H1 (cell line): ENCODE data around the gene RNU6-7. TPM values are rescaled to one million over a fixed set of nuclear protein-coding genes. Genes with fewer than 3 reads are reported as not detected.
A peak's percentile ranks its signal among the peaks of the same experiment; 100 is the strongest.

Source experiments
- CTCF ChIA-PET: fragments of 300-600 bp; sonication (Branson Sonifier 250); formaldehyde crosslinking; loops from one replicate; lab custom pipeline; 2021; ENCODE audit not compliant: partially characterized antibody; lab: Charles Lee
- POLR2A ChIA-PET: fragments of 300-600 bp; sonication (Branson Sonifier 250); formaldehyde crosslinking; loops from one replicate; lab custom pipeline; 2021; ENCODE audit warnings: inconsistent platforms; ENCODE audit not compliant: partially characterized antibody; lab: Charles Lee
- DNase-seq, 2 experiments: peaks; one replicate each; pipeline versions ENCODE4 v3.0.0 to v3.0.0-alpha.2; 2010 to 2022; ENCODE audit warnings: low spot score in 2 of 2, low read depth in 1 of 2, mixed read lengths in 1 of 2
- FAIRE-seq: peaks from 2 replicates; lab custom pipeline; 2011; peaks lifted over from hg19 to GRCh38; lab: Jason Lieb, UNC
- H2AFZ ChIP-seq: 2 replicates; pipeline ENCODE4 v1.8.1; 2012; ENCODE audit warnings: low read length, inconsistent platforms
- H2AK5ac ChIP-seq: 2 replicates; pipeline ENCODE4 v1.6.1; 2013; ENCODE audit warnings: low read depth, low read length
- H2BK120ac ChIP-seq: replicated peaks from 2 replicates; pipeline ENCODE3; 2013; ENCODE audit warnings: low read depth, low read length, inconsistent platforms
- H2BK12ac ChIP-seq: 2 replicates; pipeline ENCODE4 v1.6.1; 2013; ENCODE audit warnings: low read depth, low read length
- H2BK15ac ChIP-seq: 2 replicates; pipeline ENCODE4 v1.6.1; 2013; ENCODE audit warnings: low read length
- H2BK20ac ChIP-seq: 2 replicates; pipeline ENCODE4 v1.6.1; 2013; ENCODE audit warnings: low read length
- H2BK5ac ChIP-seq: 2 replicates; pipeline ENCODE4 v1.6.1; 2013; ENCODE audit warnings: low read depth, low read length
- H3K14ac ChIP-seq: 2 replicates; pipeline ENCODE4 v1.6.1; 2013; ENCODE audit warnings: inconsistent platforms; ENCODE audit not compliant: insufficient read length
- H3K18ac ChIP-seq: 2 replicates; pipeline ENCODE4 v1.6.1; 2013; ENCODE audit warnings: low read length; ENCODE audit errors: extremely low read depth
- H3K23ac ChIP-seq: 2 replicates; pipeline ENCODE4 v1.6.1; 2013; ENCODE audit warnings: inconsistent platforms; ENCODE audit not compliant: insufficient read length
- H3K23me2 ChIP-seq: 2 replicates; pipeline ENCODE4 v1.6.1; 2013; ENCODE audit warnings: low read depth, low read length
- H3K27ac ChIP-seq: 2 replicates; pipeline ENCODE4 v1.6.1; 2011; ENCODE audit warnings: low read depth, low read length, inconsistent platforms
- H3K27me3 ChIP-seq, 4 experiments: replicated peaks in 1 of 4; 1 replicate in 1 of 4; 2 replicates in 3 of 4; pipeline versions ENCODE4 v1.6.1 to v1.8.1; 2011 to 2013; ENCODE audit warnings: low read length in 3 of 4, mild to moderate bottlenecking in 3 of 4, inconsistent platforms in 2 of 4, mixed read lengths in 2 of 4, moderate library complexity in 1 of 4; ENCODE audit not compliant: control insufficient read depth in 3 of 4, insufficient read depth in 3 of 4; ENCODE audit errors: extremely low read depth in 1 of 4
- H3K36me3 ChIP-seq, 4 experiments: 2 replicates each; pipeline versions ENCODE4 v1.6.1 to v1.8.1; 2011 to 2013; ENCODE audit warnings: mild to moderate bottlenecking in 4 of 4, low read length in 3 of 4, moderate library complexity in 2 of 4, control low read depth in 1 of 4, inconsistent platforms in 1 of 4; ENCODE audit not compliant: insufficient read depth in 4 of 4, control insufficient read depth in 2 of 4
- H3K4ac ChIP-seq: replicated peaks from 2 replicates; pipeline ENCODE3; 2013; ENCODE audit warnings: low read length, low read depth, mixed read lengths, inconsistent platforms; ENCODE audit not compliant: insufficient read length
- H3K4me1 ChIP-seq, 4 experiments: replicated peaks in 1 of 4; 1 replicate in 1 of 4; 2 replicates in 3 of 4; pipeline versions ENCODE4 v1.6.1 to v1.8.1; 2011 to 2013; ENCODE audit warnings: low read length in 3 of 4, inconsistent platforms in 2 of 4, mixed read lengths in 1 of 4; ENCODE audit not compliant: insufficient read depth in 4 of 4, control insufficient read depth in 3 of 4
- H3K4me2 ChIP-seq, 2 experiments: 2 replicates each; pipeline versions ENCODE4 v1.6.1 to v1.8.1; 2011 to 2013; ENCODE audit warnings: low read depth in 2 of 2, low read length in 2 of 2, control low read depth in 1 of 2, inconsistent platforms in 1 of 2, mild to moderate bottlenecking in 1 of 2; ENCODE audit not compliant: insufficient read depth in 1 of 2
- H3K4me3 ChIP-seq, 4 experiments: fragments of 200-600, 300-600 bp in 1 of 4; sonication (generic), shearing (Covaris generic), sonication (Bioruptor Twin) in 1 of 4; 2 replicates each; pipeline versions ENCODE4 v1.5.1 to v1.8.1; 2011 to 2016; ENCODE audit warnings: low read length in 4 of 4, low read depth in 3 of 4, control low read depth in 2 of 4, inconsistent platforms in 2 of 4, mild to moderate bottlenecking in 2 of 4, mixed read lengths in 1 of 4, moderate library complexity in 1 of 4; ENCODE audit not compliant: insufficient read depth in 2 of 4; ENCODE audit errors: extremely low read depth in 1 of 4
- H3K56ac ChIP-seq: replicated peaks from 2 replicates; pipeline ENCODE3; 2013; ENCODE audit warnings: low read depth, mild to moderate bottlenecking, mixed read lengths, low read length, inconsistent platforms; ENCODE audit not compliant: insufficient read length
- H3K79me1 ChIP-seq: 2 replicates; pipeline ENCODE4 v1.6.1; 2013; ENCODE audit warnings: low read depth, low read length, control low read depth
- H3K79me2 ChIP-seq, 2 experiments: 2 replicates each; pipeline versions ENCODE4 v1.6.1 to v1.8.1; 2012 to 2013; ENCODE audit warnings: low read length in 2 of 2, mild to moderate bottlenecking in 2 of 2, inconsistent platforms in 1 of 2; ENCODE audit not compliant: insufficient read depth in 2 of 2, control insufficient read depth in 1 of 2
- H3K9ac ChIP-seq, 4 experiments: replicated peaks in 1 of 4; 1 replicate in 1 of 4; 2 replicates in 3 of 4; pipeline versions ENCODE4 v1.6.1 to v1.8.1; 2011 to 2013; ENCODE audit warnings: low read depth in 3 of 4, low read length in 3 of 4, control low read depth in 2 of 4, mild to moderate bottlenecking in 2 of 4, moderate library complexity in 2 of 4, inconsistent platforms in 1 of 4; ENCODE audit errors: extremely low read depth in 1 of 4
- H3K9me3 ChIP-seq, 2 experiments: 2 replicates each; pipeline versions ENCODE4 v1.6.1 to v1.8.1; 2012 to 2013; ENCODE audit warnings: mild to moderate bottlenecking in 2 of 2, moderate library complexity in 2 of 2, control low read depth in 1 of 2, inconsistent platforms in 1 of 2, low read depth in 1 of 2, low read length in 1 of 2, mixed read lengths in 1 of 2; ENCODE audit not compliant: insufficient read depth in 2 of 2
- H4K20me1 ChIP-seq, 2 experiments: replicated peaks in 1 of 2; 2 replicates each; pipeline versions ENCODE3 to v1.8.1; 2011 to 2013; ENCODE audit warnings: inconsistent platforms in 2 of 2, low read length in 2 of 2, mild to moderate bottlenecking in 1 of 2; ENCODE audit not compliant: insufficient read depth in 2 of 2, control insufficient read depth in 1 of 2
- H4K5ac ChIP-seq: 2 replicates; pipeline ENCODE4 v1.6.1; 2013; ENCODE audit warnings: low read length, low read depth, mixed read lengths, inconsistent platforms; ENCODE audit not compliant: insufficient read length
- H4K8ac ChIP-seq: 2 replicates; pipeline ENCODE4 v1.8.0; 2013; ENCODE audit warnings: mild to moderate bottlenecking, moderate library complexity, low read length, inconsistent platforms; ENCODE audit not compliant: insufficient read depth; ENCODE audit errors: extremely low read depth
- H4K91ac ChIP-seq: replicated peaks from 2 replicates; pipeline ENCODE3; 2013; ENCODE audit warnings: low read length, mixed read lengths, inconsistent platforms; ENCODE audit not compliant: insufficient read length
- CBX5 ChIP-seq: fragments of 300-800, 300-1000 bp; sonication (generic); IDR thresholded peaks from 2 replicates; pipeline ENCODE4 v1.7.1; 2016; ENCODE audit warnings: antibody characterized with exemption, low read length, low read depth
- CTBP2 ChIP-seq: IDR thresholded peaks from 2 replicates; pipeline ENCODE4 v1.7.0; 2011; ENCODE audit warnings: borderline replicate concordance, mild to moderate bottlenecking, moderate library complexity, mixed read lengths, low read length; ENCODE audit not compliant: insufficient read depth, insufficient read length
- EZH2 ChIP-seq: fragments of 200-600 bp; sonication (generic); IDR thresholded peaks from 2 replicates; pipeline ENCODE4 v1.7.1; 2012; ENCODE audit warnings: low read depth, mild to moderate bottlenecking, moderate library complexity, low read length, inconsistent platforms; ENCODE audit not compliant: severe bottlenecking
- POLR2AphosphoS5 ChIP-seq: IDR thresholded peaks from 2 replicates; pipeline ENCODE4 v1.6.1; 2011; ENCODE audit warnings: low read depth, low read length
- RBBP5 ChIP-seq: IDR thresholded peaks from 2 replicates; pipeline ENCODE4 v1.7.1; 2012; ENCODE audit warnings: low read depth, mild to moderate bottlenecking, inconsistent platforms, low read length, moderate library complexity, borderline replicate concordance
- RNF2 ChIP-seq: fragments of 200-900, 300-1000 bp; sonication (generic); IDR thresholded peaks from 2 replicates; pipeline ENCODE4 v1.7.1; 2016; ENCODE audit warnings: borderline replicate concordance, low read depth, mild to moderate bottlenecking, antibody characterized with exemption, low read length; ENCODE audit not compliant: poor library complexity, severe bottlenecking; ENCODE audit errors: missing control alignments
- SIN3A ChIP-seq, 2 experiments: IDR thresholded peaks in 1 of 2; conservative IDR thresholded peaks in 1 of 2; 2 replicates each; pipeline ENCODE4 v1.6.1; 2011 to 2012; ENCODE audit warnings: low read length in 2 of 2, improper control_type of control experiment in 1 of 2, low read depth in 1 of 2, mild to moderate bottlenecking in 1 of 2
- SIRT6 ChIP-seq: IDR thresholded peaks from one replicate; pipeline ENCODE4 v1.7.1; 2012; ENCODE audit warnings: low read length, inconsistent platforms
- SIX5 ChIP-seq: IDR thresholded peaks from 2 replicates; pipeline ENCODE4 v1.6.1; 2011; ENCODE audit warnings: mild to moderate bottlenecking, low read depth, low read length
- TAF1 ChIP-seq: IDR thresholded peaks from 2 replicates; pipeline ENCODE4 v1.6.1; 2011; ENCODE audit warnings: mild to moderate bottlenecking, low read depth, low read length
- TCF12 ChIP-seq: IDR thresholded peaks from 2 replicates; pipeline ENCODE4 v1.6.1; 2011; ENCODE audit warnings: low read depth, mild to moderate bottlenecking, low read length
- TEAD4 ChIP-seq: IDR thresholded peaks from 2 replicates; pipeline ENCODE4 v1.6.1; 2012; ENCODE audit warnings: low read depth, low read length, inconsistent platforms, mixed read lengths
- ZNF274 ChIP-seq: IDR thresholded peaks from 2 replicates; pipeline ENCODE4 v1.7.0; 2012; ENCODE audit warnings: low read length, borderline replicate concordance; ENCODE audit errors: extremely low read depth
- WGBS, 2 experiments: shearing (Covaris generic) in 1 of 2; methylation state at CpG; one replicate each; pipeline versions ENCODE4 v1.1.6 to v1.1.7; 2013 to 2015; ENCODE audit warnings: low lambda C conversion rate in 2 of 2, mixed read lengths in 2 of 2, inconsistent platforms in 1 of 2, low coverage in 1 of 2, missing lambda C conversion rate in 1 of 2; ENCODE audit not compliant: insufficient replicate concordance in 2 of 2, insufficient coverage in 1 of 2, insufficient read length in 1 of 2; ENCODE audit errors: extremely low coverage in 1 of 2, missing lambda C conversion rate in 1 of 2; 5-methylcytosine and 5-hydroxymethylcytosine counted together
- polyA plus RNA-seq, 7 experiments: library from polyadenylated mRNA; depleted of rRNA in 3 of 7; stranded (reverse) in 5 of 7; unstranded in 2 of 7; fragments of >200 nt in 5 of 7; fragments of 200-250 nt in 2 of 7; gene quantifications; 1 replicate in 5 of 7; 2 replicates in 1 of 7; 4 replicates in 1 of 7; pipeline versions ENCODE4 v1.2.1 to v1.2.3, GENCODE V29; 2011 to 2013; ENCODE audit warnings: missing spikeins in 2 of 7, mixed read lengths in 2 of 7
- total RNA-seq: library from RNA; stranded (reverse); fragmentation: NEBNext Ultra II Directional; extraction: Animal tissue kit (Norgen Biotek cat#: 25700); gene quantifications from 2 replicates; pipeline ENCODE4 v1.2.1, GENCODE V29; 2021

The RNU6-7 gene
- total and polyA plus RNA-seq, 2 of the 8 experiments (the other 6 are each of a cell fraction or from before 2014, with no cell fraction given) = not detected

DNA sequence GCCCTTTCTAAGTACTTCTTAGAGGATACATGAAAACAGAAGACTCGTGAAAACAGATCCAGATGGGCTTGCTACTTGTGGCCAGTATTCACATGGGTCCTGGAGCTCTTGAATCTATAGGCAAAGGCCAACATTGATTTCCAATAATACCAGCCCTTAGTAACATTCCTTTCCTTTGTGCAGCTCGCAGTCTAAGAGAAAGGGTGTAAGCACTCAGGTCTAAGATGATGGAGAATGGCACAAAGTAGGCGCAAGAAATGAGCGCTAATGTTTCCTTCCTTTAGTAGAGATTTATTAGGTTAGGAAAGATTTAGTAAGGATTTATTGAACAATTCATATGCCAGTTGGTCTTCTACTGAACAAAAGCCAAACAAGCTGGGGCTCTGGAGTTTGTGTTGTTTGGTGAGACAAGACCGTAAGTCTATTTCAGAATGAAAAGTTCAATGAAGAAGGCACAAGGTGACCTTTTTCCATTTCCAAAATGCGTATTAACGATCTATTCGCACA, 699 bp downstream of the RNU6-7 start:
- no peak overlapping the region for H4K5ac ChIP-seq
- H3K9me3 ChIP-seq = no peaks in the 10 kb centered on the region
- peak overlapping the region in 2 of 4 experiments; percentile 6 to 9; a peak in 4 of 7 replicates for H3K9ac ChIP-seq
- no peak overlapping the region for H4K8ac ChIP-seq
- H2AFZ ChIP-seq = peak overlapping the region; percentile 39; the same call in 1 of the 2 replicates
- H3K4me2 ChIP-seq = peak overlapping the region; percentile 86 to 99
- ChIA-PET CTCF (interaction anchor here (0.6 to 1.3 kb wide), 3 partner anchors 42 to 203 kb away, joined by 3 read pairs; no protein-coding TSS in a partner anchor), POLR2A (interaction anchor here (2.4 kb wide), 1 partner anchor 125 kb away, joined by 17 read pairs; the partner anchor contains the start of gene ARHGAP5)
- no peak overlapping the region for H3K27ac ChIP-seq
- no peaks in the 10 kb centered on the region for H3K79me1 ChIP-seq
- H2AK5ac ChIP-seq = no peak overlapping the region
- no peak overlapping the region for H2BK15ac ChIP-seq
- H2BK120ac ChIP-seq = no peak overlapping the region
- peaks cover 18% of the 10 kb centered on the region for H3K23me2 ChIP-seq
- H3K14ac ChIP-seq = no peak overlapping the region
- no peak overlapping the region for H3K18ac ChIP-seq
- no peak overlapping the region for H4K91ac ChIP-seq
- H3K4me1 ChIP-seq = peaks cover 0 to 4% (median under 1%) of the 10 kb centered on the region in 4 experiments; a peak in 2 of 7 replicates
- no peak overlapping the region for H2BK5ac ChIP-seq
- no peaks in the 10 kb centered on the region for H3K36me3 ChIP-seq
- H3K79me2 ChIP-seq = no peaks in the 10 kb centered on the region
- H3K4me3 ChIP-seq = peak overlapping the region; percentile 48 to 93 (median 90); a peak in 7 of 8 replicates
- no peak overlapping the region for H3K56ac ChIP-seq
- FAIRE-seq (no peak), DNase-seq (no peak)
- no peak overlapping the region for H2BK12ac ChIP-seq
- H3K27me3 ChIP-seq = no peaks in the 10 kb centered on the region; a peak in 1 of 7 replicates
- peaks cover 0 to 2% of the 10 kb centered on the region in 2 experiments for H4K20me1 ChIP-seq
- no peak overlapping the region for H3K23ac ChIP-seq
- 10% methylated on average over 8 of the region's 8 CpGs; no CpG with 5 or more reads in 1 of the 2 experiments for WGBS, 2 experiments
- H2BK20ac ChIP-seq = no peak overlapping the region
- H3K4ac ChIP-seq = no peak overlapping the region
- TF ChIP-seq ZNF274 (no peak), EZH2 (no peak), POLR2AphosphoS5 (no peak), TEAD4 (no peak), TAF1 (no peak), TCF12 (no peak), SIN3A (conservative IDR thresholded peaks at IDR 0.05 in 1 of 2, IDR thresholded peaks at IDR 0.05 in 1 of 2; ENCODE audit: low read depth in 1 of 2, low read length in 2 of 2) (no peak), CTBP2 (no peak), CBX5 (no peak), SIRT6 (no peak), RNF2 (no peak), SIX5 (no peak), RBBP5 (no peak)
